ENCODE results near the gene AOPEP. TPM values are rescaled to one million over a fixed set of nuclear protein-coding genes. Genes with fewer than 3 reads are reported as not detected.

Gene AOPEP
- polyA plus RNA-seq, 1 of the 3 experiments (the other 2 are of a cell fraction) = 54.6 TPM

DNA sequence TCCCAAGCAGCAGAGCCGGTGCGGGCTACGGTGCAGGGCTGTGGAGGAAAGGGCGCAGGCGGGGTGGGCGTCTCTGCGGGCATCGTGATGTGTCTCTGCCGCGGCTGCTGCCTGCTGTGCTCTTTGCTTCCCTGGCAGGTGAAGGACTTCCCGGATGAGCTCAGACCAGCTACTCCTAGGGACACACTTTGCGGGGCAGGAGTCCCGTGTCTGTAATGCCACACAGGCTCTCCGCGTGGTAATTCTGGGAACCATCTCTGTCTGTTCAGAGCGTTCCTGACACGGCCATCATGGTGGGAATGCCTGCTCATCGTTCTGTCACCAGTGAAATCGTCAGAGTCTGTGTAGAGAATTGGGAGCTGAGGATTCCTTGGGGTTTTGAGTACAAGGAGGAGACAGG lies 355.5 kb downstream of the AOPEP start:
- no peak overlapping the region for H3K9ac ChIP-seq
- peaks cover 0 to 33% of the 10 kb centered on the region in 2 experiments; a peak in 1 of 4 replicates for H3K4me1 ChIP-seq (ENCODE audit: control insufficient read depth in 1 of 2, insufficient read depth in 2 of 2, low read depth in 1 of 2, low read length in 1 of 2)
- no peak overlapping the region for H2AFZ ChIP-seq (ENCODE audit: low read depth)
- ChIA-PET POLR2A (no interaction called here), CTCF (interaction anchor here (0.6 to 1.7 kb wide), 3 partner anchors 43 to 401 kb away, joined by 3 to 6 read pairs (median 4); no protein-coding TSS in a partner anchor)
- H3K4me3 ChIP-seq (ENCODE audit: low read depth in 2 of 2, low read length in 1 of 2) = no peak overlapping the region
- 95% methylated on average over 17 of the region's 19 CpGs for WGBS (ENCODE audit: low lambda C conversion rate)
- DNase-seq = no peak
- H3K36me3 ChIP-seq (replicated peaks in 1 of 2; ENCODE audit: control insufficient read depth in 1 of 2, insufficient read depth in 2 of 2, low read length in 1 of 2) = peaks cover 63 to 93% of the 10 kb centered on the region in 2 experiments
- peak overlapping the region in 1 of 2 experiments; percentile 39; a peak in 1 of 4 replicates for H3K27ac ChIP-seq (ENCODE audit: low read depth in 2 of 2, low read length in 1 of 2)
- peaks cover 52% of the 10 kb centered on the region for H4K20me1 ChIP-seq (ENCODE audit: insufficient read depth)
- peaks cover 57% of the 10 kb centered on the region for H3K79me2 ChIP-seq (ENCODE audit: insufficient read depth)
- H3K9me2 ChIP-seq = no peaks in the 10 kb centered on the region
- no peak for TF ChIP-seq CHD2 (IDR thresholded peaks at IDR 0.05; ENCODE audit: low read length, partially characterized antibody)
- TF ChIP-seq ELF1 (IDR thresholded peaks at IDR 0.05) = no peak
- no peaks in the 10 kb centered on the region for H3K9me3 ChIP-seq
- no peak overlapping the region for H3K4me2 ChIP-seq
- H3F3A ChIP-seq (replicated peaks; ENCODE audit: insufficient read depth) = peaks cover 11% of the 10 kb centered on the region
- H3K27me3 ChIP-seq (ENCODE audit: insufficient read depth) = no peaks in the 10 kb centered on the region

DNA sequence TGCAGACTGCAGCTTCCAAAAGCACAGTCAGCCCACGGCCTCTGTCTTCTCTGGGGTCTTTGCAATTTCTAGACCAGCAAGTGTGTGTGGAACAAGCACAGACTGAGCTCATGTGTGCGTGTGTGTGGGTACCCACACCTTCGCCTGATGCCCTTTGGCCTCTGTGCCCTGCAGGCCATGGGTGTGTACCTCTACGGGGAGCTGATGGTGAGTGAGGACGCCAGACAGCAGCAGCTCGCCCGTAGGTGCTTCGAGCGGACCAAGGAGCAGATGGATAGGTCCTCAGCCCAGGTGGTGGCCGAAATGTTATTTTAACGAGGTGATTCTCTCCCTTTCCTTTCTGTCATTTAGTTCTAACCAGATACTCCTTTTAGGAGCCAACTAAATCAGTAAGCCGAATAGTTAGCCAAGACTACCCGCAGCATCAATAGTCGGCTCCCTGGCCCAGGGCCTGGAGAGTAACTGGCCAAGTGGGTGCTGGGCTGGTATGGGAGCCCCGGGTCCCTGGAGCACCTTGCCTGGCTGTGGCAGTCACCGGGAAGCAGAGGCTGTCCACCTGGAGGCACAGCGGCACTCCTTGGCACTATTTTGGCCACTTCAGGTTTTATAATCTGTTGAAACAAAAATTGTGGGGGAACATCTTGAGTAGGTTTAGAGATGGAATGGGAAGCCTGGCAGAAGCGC lies 356.0 kb downstream of the AOPEP start:
- no peak overlapping the region for H3K4me3 ChIP-seq (ENCODE audit: low read depth in 2 of 2, low read length in 1 of 2)
- H3K79me2 ChIP-seq (ENCODE audit: insufficient read depth) = peaks cover 52% of the 10 kb centered on the region
- H2AFZ ChIP-seq (ENCODE audit: low read depth) = no peak overlapping the region
- no peaks in the 10 kb centered on the region for H3K27me3 ChIP-seq (ENCODE audit: insufficient read depth)
- H3K27ac ChIP-seq (ENCODE audit: low read depth in 2 of 2, low read length in 1 of 2) = no peak overlapping the region; a peak in 1 of 4 replicates
- ChIA-PET POLR2A (no interaction called here), CTCF (interaction anchor here (0.6 to 1.7 kb wide), 3 partner anchors 43 to 401 kb away, joined by 3 to 6 read pairs (median 4); no protein-coding TSS in a partner anchor)
- no peak for DNase-seq
- TF ChIP-seq FOSL2 (IDR thresholded peaks at IDR 0.05; ENCODE audit: borderline replicate concordance, low read depth) = no peak
- TF ChIP-seq, protein P1, sequence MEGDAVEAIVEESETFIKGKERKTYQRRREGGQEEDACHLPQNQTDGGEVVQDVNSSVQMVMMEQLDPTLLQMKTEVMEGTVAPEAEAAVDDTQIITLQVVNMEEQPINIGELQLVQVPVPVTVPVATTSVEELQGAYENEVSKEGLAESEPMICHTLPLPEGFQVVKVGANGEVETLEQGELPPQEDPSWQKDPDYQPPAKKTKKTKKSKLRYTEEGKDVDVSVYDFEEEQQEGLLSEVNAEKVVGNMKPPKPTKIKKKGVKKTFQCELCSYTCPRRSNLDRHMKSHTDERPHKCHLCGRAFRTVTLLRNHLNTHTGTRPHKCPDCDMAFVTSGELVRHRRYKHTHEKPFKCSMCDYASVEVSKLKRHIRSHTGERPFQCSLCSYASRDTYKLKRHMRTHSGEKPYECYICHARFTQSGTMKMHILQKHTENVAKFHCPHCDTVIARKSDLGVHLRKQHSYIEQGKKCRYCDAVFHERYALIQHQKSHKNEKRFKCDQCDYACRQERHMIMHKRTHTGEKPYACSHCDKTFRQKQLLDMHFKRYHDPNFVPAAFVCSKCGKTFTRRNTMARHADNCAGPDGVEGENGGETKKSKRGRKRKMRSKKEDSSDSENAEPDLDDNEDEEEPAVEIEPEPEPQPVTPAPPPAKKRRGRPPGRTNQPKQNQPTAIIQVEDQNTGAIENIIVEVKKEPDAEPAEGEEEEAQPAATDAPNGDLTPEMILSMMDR (IDR thresholded peaks at IDR 0.05) = no peak
- TF ChIP-seq GATA2 (CRISPR knock-in tag; IDR thresholded peaks at IDR 0.05) = no peak
- TF ChIP-seq RFX5 (IDR thresholded peaks at IDR 0.05; ENCODE audit: low read length) = no peak
- no peak for TF ChIP-seq MXI1 (IDR thresholded peaks at IDR 0.05; ENCODE audit: low read depth, low read length)
- TF ChIP-seq CHD2 (IDR thresholded peaks at IDR 0.05; ENCODE audit: low read length, partially characterized antibody) = no peak
- no peak for TF ChIP-seq TCF12 (IDR thresholded peaks at IDR 0.05)
- TF ChIP-seq, protein P2, sequence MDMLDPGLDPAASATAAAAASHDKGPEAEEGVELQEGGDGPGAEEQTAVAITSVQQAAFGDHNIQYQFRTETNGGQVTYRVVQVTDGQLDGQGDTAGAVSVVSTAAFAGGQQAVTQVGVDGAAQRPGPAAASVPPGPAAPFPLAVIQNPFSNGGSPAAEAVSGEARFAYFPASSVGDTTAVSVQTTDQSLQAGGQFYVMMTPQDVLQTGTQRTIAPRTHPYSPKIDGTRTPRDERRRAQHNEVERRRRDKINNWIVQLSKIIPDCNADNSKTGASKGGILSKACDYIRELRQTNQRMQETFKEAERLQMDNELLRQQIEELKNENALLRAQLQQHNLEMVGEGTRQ (IDR thresholded peaks at IDR 0.05; ENCODE audit: borderline replicate concordance, low read depth, low read length) = no peak
- no peak for TF ChIP-seq MEF2A (IDR thresholded peaks at IDR 0.05; ENCODE audit: borderline replicate concordance, low read depth)
- no peak overlapping the region for H3K9ac ChIP-seq
- peaks cover 48% of the 10 kb centered on the region for H4K20me1 ChIP-seq (ENCODE audit: insufficient read depth)
- peaks cover 0 to 29% of the 10 kb centered on the region in 2 experiments; a peak in 1 of 4 replicates for H3K4me1 ChIP-seq (ENCODE audit: control insufficient read depth in 1 of 2, insufficient read depth in 2 of 2, low read depth in 1 of 2, low read length in 1 of 2)
- WGBS (ENCODE audit: low lambda C conversion rate) = 96% methylated on average over 15 of the region's 18 CpGs
- peaks cover 58 to 89% of the 10 kb centered on the region in 2 experiments for H3K36me3 ChIP-seq (replicated peaks in 1 of 2; ENCODE audit: control insufficient read depth in 1 of 2, insufficient read depth in 2 of 2, low read length in 1 of 2)
- H3K4me2 ChIP-seq = no peak overlapping the region
- H3F3A ChIP-seq (replicated peaks; ENCODE audit: insufficient read depth) = peaks cover 11% of the 10 kb centered on the region
- no peaks in the 10 kb centered on the region for H3K9me3 ChIP-seq
- no peaks in the 10 kb centered on the region for H3K9me2 ChIP-seq
